DOHH2 (cell line): ENCODE measurements around the gene GYG2.
"Not testable (repeated sequence)": the region's sequence is repeated elsewhere in the genome, so short reads cannot be mapped to it uniquely, and the experiment has no call there.

ENCODE experiments used
- H3F3A ChIP-seq: fragments of 200-600 bp; sonication (generic), shearing (Covaris generic); 2 replicates; pipeline ENCODE4 v1.6.0; 2016; ENCODE audit warnings: antibody characterized with exemption, mild to moderate bottlenecking; ENCODE audit not compliant: control insufficient read depth, insufficient read depth
- H3K27ac ChIP-seq: fragments of 200-600 bp; sonication (generic); 2 replicates; pipeline ENCODE4 v1.5.1; 2014; ENCODE audit warnings: low read depth, mild to moderate bottlenecking, low read length, moderate library complexity
- H3K27me3 ChIP-seq: fragments of 200-600 bp; sonication (generic); 2 replicates; pipeline ENCODE4 v1.6.1; 2014; ENCODE audit warnings: mild to moderate bottlenecking, low read length, mixed read lengths; ENCODE audit not compliant: control insufficient read depth
- H3K36me3 ChIP-seq: fragments of 200-600 bp; sonication (generic); 2 replicates; pipeline ENCODE4 v1.6.1; 2014; ENCODE audit warnings: mild to moderate bottlenecking, low read length, moderate library complexity, mixed read lengths; ENCODE audit not compliant: control insufficient read depth
- H3K4me1 ChIP-seq: fragments of 200-600 bp; sonication (generic); 2 replicates; pipeline ENCODE4 v1.6.1; 2014; ENCODE audit warnings: mild to moderate bottlenecking, low read length, mixed read lengths; ENCODE audit not compliant: control insufficient read depth
- H3K4me2 ChIP-seq: fragments of 200-600 bp; sonication (generic); 2 replicates; pipeline ENCODE4 v1.6.0; 2014; ENCODE audit warnings: mild to moderate bottlenecking, low read length, moderate library complexity
- H3K4me3 ChIP-seq: fragments of 200-600 bp; sonication (generic); 2 replicates; pipeline ENCODE4 v1.5.1; 2014; ENCODE audit warnings: mild to moderate bottlenecking, low read length, mixed read lengths
- H3K79me2 ChIP-seq: fragments of 200-600 bp; sonication (generic); 2 replicates; pipeline ENCODE4 v1.6.1; 2014; ENCODE audit warnings: mild to moderate bottlenecking, low read length, mixed read lengths; ENCODE audit not compliant: control insufficient read depth
- H3K9me2 ChIP-seq: fragments of 200-600 bp; sonication (generic); replicated peaks from 2 replicates; pipeline ENCODE4 v1.6.1; 2014; ENCODE audit warnings: mild to moderate bottlenecking, low read length, mixed read lengths; ENCODE audit not compliant: control insufficient read depth
- H3K9me3 ChIP-seq: fragments of 200-600 bp; sonication (generic); 2 replicates; pipeline ENCODE4 v1.6.1; 2014; ENCODE audit warnings: antibody characterized with exemption, low read length, mixed read lengths; ENCODE audit not compliant: control insufficient read depth, insufficient read depth
- H4K20me1 ChIP-seq: fragments of 200-600 bp; sonication (generic); 2 replicates; pipeline ENCODE4 v1.6.0; 2014; ENCODE audit warnings: low read depth, mild to moderate bottlenecking, antibody characterized with exemption, low read length, moderate library complexity; ENCODE audit not compliant: control insufficient read depth, insufficient read depth
- CTCF ChIP-seq: fragments of 200-600 bp; sonication (generic); IDR thresholded peaks from one replicate; pipeline ENCODE4 v1.5.1; 2014; ENCODE audit warnings: antibody characterized with exemption, mild to moderate bottlenecking, low read depth, low read length; ENCODE audit not compliant: poor library complexity, severe bottlenecking
- EZH2phosphoT487 ChIP-seq: fragments of 200-600 bp; sonication (generic); IDR thresholded peaks from 2 replicates; pipeline ENCODE4 v1.6.1; 2017; ENCODE audit warnings: borderline replicate concordance, mild to moderate bottlenecking, antibody characterized with exemption, low read length, moderate library complexity, mixed read lengths

The GYG2 gene

DNA sequence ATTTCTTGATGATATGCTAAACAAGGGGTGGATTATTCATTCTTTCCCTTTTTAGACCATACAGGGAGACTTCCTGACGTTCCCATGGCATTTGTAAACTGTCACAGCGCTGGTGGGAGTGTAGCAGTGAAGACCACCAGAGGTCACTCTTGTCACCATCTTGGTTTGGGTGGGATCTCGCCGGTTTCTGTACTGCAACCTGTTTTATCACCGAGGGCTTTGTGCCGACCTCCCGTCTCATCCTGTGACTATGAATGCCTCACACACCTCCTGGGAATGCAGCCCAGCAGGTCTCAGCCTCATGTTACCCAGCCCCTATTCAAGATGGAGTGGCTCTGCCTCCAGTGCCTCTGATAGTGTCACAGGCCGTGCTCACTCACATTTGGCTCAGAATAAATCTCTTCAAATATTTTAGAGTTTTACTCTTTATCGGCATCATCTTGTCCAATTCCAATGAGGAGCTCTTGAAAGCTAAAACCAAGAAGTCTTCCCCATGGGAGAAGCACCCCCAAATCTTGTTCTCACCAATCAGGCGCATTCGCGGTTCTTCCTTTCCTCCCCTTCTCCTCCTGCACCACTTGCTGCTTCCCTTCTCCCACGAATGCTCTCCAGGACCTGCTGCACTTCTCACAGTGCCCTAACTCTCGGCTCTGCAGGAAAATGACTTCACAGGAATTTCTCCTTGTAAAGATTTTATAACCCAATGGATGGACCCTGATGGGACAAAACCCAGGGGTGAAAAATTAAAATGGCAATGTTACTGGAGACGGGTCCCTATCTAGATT lies 61.2 kb downstream of the GYG2 start:
- H4K20me1 ChIP-seq, H3F3A ChIP-seq, H3K9me3 ChIP-seq, H3K36me3 ChIP-seq, H3K4me2 ChIP-seq, H3K9me2 ChIP-seq, H3K27ac ChIP-seq, H3K27me3 ChIP-seq, H3K79me2 ChIP-seq, H3K4me1 ChIP-seq, H3K4me3 ChIP-seq: not testable (repeated sequence)
- TF ChIP-seq CTCF, result peak; percentile 32

- not testable (repeated sequence) for H3K79me2 ChIP-seq, H3K4me2 ChIP-seq, H3K9me2 ChIP-seq, H3K27ac ChIP-seq, H3K4me1 ChIP-seq, H4K20me1 ChIP-seq, H3F3A ChIP-seq, H3K36me3 ChIP-seq, H3K27me3 ChIP-seq, H3K4me3 ChIP-seq, H3K9me3 ChIP-seq
Observed at GRCh38 chrX:2890536-2891460, 62.1 kb downstream of the GYG2 start.

DNA sequence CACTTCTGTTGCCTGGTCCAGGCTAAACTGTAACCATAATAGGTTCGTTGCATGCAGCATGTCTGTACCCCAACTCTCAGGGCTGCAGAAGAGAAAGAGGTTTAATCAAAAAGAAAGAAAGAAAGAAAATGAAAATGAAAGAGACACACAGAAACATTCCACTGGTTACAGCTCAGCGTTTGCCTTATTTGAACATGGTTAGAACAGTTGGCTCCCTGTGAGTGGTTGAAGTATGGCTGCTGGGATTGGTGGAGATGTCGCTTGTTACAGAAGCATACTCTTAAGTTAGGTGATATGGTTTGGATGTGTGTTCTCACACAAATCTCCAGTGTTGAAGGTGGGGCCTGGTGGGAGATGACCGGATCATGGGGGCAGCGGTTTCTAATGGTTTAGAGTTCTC lies 64.1 kb downstream of the GYG2 start:
- Histone ChIP-seq H3K4me3 (no peak overlapping the region), H3F3A (no peaks in the 10 kb centered on the region), H3K4me2 (no peak overlapping the region), H3K79me2 (no peaks in the 10 kb centered on the region), H3K27ac (no peak overlapping the region), H3K27me3 (no peaks in the 10 kb centered on the region), H4K20me1 (no peaks in the 10 kb centered on the region), H3K9me2 (no peaks in the 10 kb centered on the region), H3K4me1 (no peaks in the 10 kb centered on the region), H3K9me3 (no peaks in the 10 kb centered on the region), H3K36me3 (no peaks in the 10 kb centered on the region)
- no peak for TF ChIP-seq EZH2phosphoT487

DNA sequence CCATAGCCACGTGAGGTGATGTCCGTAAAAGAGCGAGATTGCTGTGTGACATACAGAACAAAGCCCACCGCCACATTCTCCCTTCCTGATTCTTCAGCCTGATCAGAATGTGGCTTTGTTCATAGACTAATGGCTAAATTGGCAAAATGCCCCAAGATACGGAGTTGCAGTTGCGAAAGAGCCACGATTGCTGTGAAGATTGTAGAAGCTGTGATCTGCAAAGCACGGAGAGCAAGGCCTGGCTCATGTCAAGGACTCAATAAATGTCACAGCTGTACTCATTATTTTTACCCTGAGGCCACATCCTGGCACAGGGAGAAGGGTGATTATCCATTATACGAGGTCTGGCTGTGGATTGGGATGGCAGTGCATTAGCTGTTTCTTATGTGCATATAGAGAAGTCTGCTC lies 66.2 kb downstream of the GYG2 start:
- Histone ChIP-seq H3K9me2 (no peaks in the 10 kb centered on the region), H3K27me3 (no peaks in the 10 kb centered on the region), H3K36me3 (no peaks in the 10 kb centered on the region), H4K20me1 (no peaks in the 10 kb centered on the region), H3K27ac (no peak overlapping the region), H3K9me3 (no peaks in the 10 kb centered on the region), H3K79me2 (no peaks in the 10 kb centered on the region), H3F3A (no peaks in the 10 kb centered on the region), H3K4me3 (no peak overlapping the region), H3K4me1 (no peaks in the 10 kb centered on the region), H3K4me2 (no peak overlapping the region)
- no peak for TF ChIP-seq EZH2phosphoT487
- no peak for TF ChIP-seq CTCF
